ENCODE data around the gene PACSIN1.

PACSIN1 gene, protein sequence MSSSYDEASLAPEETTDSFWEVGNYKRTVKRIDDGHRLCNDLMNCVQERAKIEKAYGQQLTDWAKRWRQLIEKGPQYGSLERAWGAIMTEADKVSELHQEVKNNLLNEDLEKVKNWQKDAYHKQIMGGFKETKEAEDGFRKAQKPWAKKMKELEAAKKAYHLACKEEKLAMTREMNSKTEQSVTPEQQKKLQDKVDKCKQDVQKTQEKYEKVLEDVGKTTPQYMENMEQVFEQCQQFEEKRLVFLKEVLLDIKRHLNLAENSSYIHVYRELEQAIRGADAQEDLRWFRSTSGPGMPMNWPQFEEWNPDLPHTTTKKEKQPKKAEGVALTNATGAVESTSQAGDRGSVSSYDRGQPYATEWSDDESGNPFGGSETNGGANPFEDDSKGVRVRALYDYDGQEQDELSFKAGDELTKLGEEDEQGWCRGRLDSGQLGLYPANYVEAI

DNA sequence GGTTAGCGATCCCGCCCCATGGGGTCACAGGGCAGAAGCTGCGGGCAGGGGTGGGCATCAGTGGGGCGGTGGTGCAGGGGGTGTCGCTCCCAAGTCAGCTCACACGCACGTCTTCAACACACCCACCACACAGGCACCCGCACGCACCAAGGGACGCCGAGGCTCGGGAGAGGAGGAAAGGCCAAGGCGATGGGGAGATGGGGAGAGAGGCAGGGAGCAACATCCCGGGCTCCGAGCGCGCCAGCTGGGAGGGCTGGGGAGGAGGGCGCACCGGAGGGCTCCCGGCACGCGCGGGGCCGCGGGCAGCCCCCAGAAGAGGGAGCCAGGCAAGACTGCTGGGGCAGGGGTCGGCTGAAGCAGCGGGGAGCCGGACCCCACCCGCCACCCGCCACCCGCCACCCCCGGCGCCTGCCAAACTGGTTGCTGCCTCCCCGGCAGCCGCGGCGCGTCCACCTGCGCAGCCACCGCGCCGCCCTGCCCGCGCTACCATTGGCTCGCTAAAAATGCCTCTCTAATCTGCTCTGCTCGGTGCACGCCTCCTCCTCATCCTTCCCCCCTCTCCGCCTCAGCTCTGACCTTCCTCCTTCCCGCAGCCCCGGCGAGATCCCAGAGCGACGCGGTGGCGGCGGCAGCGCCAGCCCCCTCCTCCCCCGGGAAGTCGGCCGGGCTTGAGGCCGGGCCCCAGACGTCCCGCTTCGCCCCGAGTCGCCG, at the start of gene PACSIN1:
Gene PACSIN1 (plus strand): TSS at position 546 of the 711 bp plus-strand sequence. CDS start 60,230 bp downstream, outside the sequence.
- H3K9me3 Mint-ChIP-seq (ENCODE audit: low read depth), result no peaks in the 10 kb centered on the region
- H3K4me1 Mint-ChIP-seq (ENCODE audit: low read depth), result peaks cover 6% of the 10 kb centered on the region
- H3K27ac Mint-ChIP-seq, result no peak within 1 kb of the TSS
- H3K36me3 Mint-ChIP-seq, result no peaks in the 10 kb centered on the region
- H3K4me3 Mint-ChIP-seq, result peak within 1 kb of the TSS; percentile 63
- peaks cover 18% of the 10 kb centered on the region for H3K27me3 Mint-ChIP-seq

GRCh38 chr6:34416877-34417371, 49.0 kb upstream of the PACSIN1 start:
- Mint-ChIP-seq H3K27ac (peak overlapping the region; percentile 68), H3K36me3 (peaks cover 9% of the 10 kb centered on the region), H3K27me3 (no peaks in the 10 kb centered on the region), H3K4me1 (ENCODE audit: low read depth) (peaks cover 26% of the 10 kb centered on the region), H3K4me3 (peak overlapping the region; percentile 6), H3K9me3 (ENCODE audit: low read depth) (no peaks in the 10 kb centered on the region)

- no peaks in the 10 kb centered on the region for H3K9me3 Mint-ChIP-seq (ENCODE audit: low read depth)
- H3K36me3 Mint-ChIP-seq, result peaks cover 11% of the 10 kb centered on the region
- H3K4me1 Mint-ChIP-seq (ENCODE audit: low read depth), result peaks cover 31% of the 10 kb centered on the region
- no peaks in the 10 kb centered on the region for H3K27me3 Mint-ChIP-seq
- peak overlapping the region; percentile 47 for H3K27ac Mint-ChIP-seq
- H3K4me3 Mint-ChIP-seq, result peak overlapping the region; percentile 32
Observed at GRCh38 chr6:34418367-34418766, 47.5 kb upstream of the PACSIN1 start.

DNA sequence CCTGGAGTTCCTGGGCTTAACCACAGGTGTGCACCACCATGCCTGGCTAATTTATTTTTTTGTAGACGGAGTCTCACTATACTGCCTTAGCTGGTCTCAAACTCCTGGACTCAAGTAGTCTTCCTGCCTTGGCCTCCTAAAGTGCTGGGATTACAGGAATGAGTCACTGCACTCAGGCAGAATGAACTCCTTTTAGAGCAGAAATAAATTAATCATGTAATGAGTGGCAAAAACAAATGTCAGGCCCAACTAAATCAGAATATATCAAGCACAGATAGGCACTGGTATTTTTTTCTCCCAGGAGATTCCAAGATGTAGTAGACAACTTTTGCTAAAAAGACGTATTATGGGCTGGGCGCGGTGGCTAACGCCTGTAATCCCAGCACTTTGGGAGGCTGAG, 42.6 kb upstream of the PACSIN1 start:
- H3K36me3 Mint-ChIP-seq, result peaks cover 16% of the 10 kb centered on the region
- H3K9me3 Mint-ChIP-seq (ENCODE audit: low read depth), result no peaks in the 10 kb centered on the region
- peak overlapping the region; percentile 100 for H3K27ac Mint-ChIP-seq
- H3K4me1 Mint-ChIP-seq (ENCODE audit: low read depth), result peaks cover 37% of the 10 kb centered on the region
- no peaks in the 10 kb centered on the region for H3K27me3 Mint-ChIP-seq
- peak overlapping the region; percentile 98 for H3K4me3 Mint-ChIP-seq

DNA sequence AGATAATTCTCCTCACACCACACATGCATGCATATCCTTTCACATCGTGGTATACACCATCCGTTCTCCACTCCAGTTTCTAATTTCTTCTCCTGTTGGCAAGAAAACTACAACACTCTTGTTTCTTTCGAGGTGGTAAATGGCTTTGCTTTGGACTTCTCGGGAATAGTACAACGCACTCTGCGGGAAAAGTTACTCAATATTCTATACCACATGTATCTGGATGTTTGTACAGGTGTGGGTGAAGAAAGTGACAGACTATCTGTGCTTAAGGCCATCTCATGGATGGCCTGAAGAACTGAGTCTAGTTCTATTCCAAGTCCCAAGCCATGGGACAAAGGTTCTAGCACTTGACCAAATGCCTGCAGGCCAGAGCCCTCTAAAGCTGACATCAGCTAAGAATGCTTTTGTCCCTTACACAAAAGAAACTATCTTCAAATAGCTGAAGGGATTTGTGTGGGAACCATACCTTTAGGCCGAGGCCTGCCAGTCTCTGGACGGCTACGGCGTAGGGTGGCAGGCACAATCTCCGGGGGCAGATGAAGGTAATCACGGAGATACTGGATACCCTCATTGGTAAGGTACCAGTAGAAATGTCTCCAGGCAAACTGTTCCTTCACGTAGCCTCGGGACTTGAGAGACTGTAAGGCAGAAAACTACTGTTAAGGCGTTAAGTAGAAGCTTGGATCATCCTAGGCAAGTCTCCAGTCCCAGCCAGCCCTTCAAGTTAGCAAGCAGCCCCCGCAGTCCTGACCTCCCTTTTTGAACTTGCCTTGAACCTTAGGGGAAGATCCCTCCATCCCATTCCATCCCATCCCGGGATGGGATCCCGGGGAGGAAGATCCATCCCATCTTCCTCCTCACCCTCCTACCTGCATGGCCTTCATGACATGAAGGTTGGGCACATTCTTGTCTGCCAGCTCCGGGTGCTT, 41.4 kb upstream of the PACSIN1 start:
- H3K36me3 Mint-ChIP-seq, result peaks cover 14% of the 10 kb centered on the region
- no peaks in the 10 kb centered on the region for H3K9me3 Mint-ChIP-seq (ENCODE audit: low read depth)
- peak overlapping the region; percentile 98 for H3K4me3 Mint-ChIP-seq
- H3K27me3 Mint-ChIP-seq, result no peaks in the 10 kb centered on the region
- peak overlapping the region; percentile 100 for H3K27ac Mint-ChIP-seq
- peaks cover 33% of the 10 kb centered on the region for H3K4me1 Mint-ChIP-seq (ENCODE audit: low read depth)

DNA sequence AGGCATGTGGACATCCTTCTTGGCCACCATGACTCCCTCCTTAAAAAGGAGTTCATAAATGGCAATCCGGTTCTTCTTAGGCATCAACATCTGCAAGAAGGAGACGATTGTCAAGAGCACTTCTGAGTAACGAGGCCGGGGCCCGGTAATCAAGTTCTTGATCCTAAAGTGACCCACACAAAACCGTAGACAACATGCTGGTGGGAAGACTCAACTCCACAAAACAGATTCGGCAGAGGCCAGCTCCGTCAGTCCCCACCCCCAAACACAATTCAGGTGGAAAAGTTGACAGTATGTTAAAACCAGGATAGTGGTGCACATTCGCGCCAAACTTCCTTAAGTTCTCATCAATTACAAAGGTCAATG, 40.8 kb upstream of the PACSIN1 start:
- H3K27ac Mint-ChIP-seq, result peak overlapping the region; percentile 100
- H3K27me3 Mint-ChIP-seq, result no peaks in the 10 kb centered on the region
- peaks cover 12% of the 10 kb centered on the region for H3K36me3 Mint-ChIP-seq
- H3K4me1 Mint-ChIP-seq (ENCODE audit: low read depth), result peaks cover 31% of the 10 kb centered on the region
- peak overlapping the region; percentile 98 for H3K4me3 Mint-ChIP-seq
- no peaks in the 10 kb centered on the region for H3K9me3 Mint-ChIP-seq (ENCODE audit: low read depth)

- Mint-ChIP-seq H3K4me1 (ENCODE audit: low read depth) (peaks cover 31% of the 10 kb centered on the region), H3K27me3 (no peaks in the 10 kb centered on the region), H3K9me3 (ENCODE audit: low read depth) (no peaks in the 10 kb centered on the region), H3K4me3 (peak within 1 kb of the TSS; percentile 98), H3K36me3 (peaks cover 12% of the 10 kb centered on the region), H3K27ac (peak within 1 kb of the TSS; percentile 100)
Observed at GRCh38 chr6:34425498-34426410, 40.1 kb upstream of the PACSIN1 start, which contains the start of gene RPS10. TSS of gene RPS10 (minus strand) at chr6:34426069. CDS start at chr6:34425221, 848 bp downstream.

DNA sequence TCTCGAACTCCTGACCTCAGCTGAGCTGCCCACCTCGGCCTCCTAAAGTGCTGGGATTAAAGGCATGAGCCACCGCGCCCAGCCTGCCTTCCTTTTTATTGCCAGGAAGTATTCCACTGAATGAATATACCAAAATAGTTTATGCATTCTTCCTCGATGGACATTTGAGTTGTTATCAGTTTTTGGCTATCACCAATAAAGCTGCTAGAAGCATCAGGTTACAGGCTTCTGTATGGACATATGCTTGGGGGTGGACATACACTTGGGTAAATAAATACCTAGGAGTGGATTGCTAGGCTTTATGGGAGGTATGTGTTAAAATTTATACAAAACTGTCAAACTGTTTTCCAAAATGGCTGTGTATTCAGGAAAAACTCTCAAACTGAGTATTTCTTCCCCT, 30.0 kb upstream of the PACSIN1 start:
- H3K4me3 Mint-ChIP-seq, result no peak overlapping the region
- H3K4me1 Mint-ChIP-seq (ENCODE audit: low read depth), result no peaks in the 10 kb centered on the region
- no peak overlapping the region for H3K27ac Mint-ChIP-seq
- H3K36me3 Mint-ChIP-seq, result no peaks in the 10 kb centered on the region
- no peaks in the 10 kb centered on the region for H3K27me3 Mint-ChIP-seq
- H3K9me3 Mint-ChIP-seq (ENCODE audit: low read depth), result no peaks in the 10 kb centered on the region

DNA sequence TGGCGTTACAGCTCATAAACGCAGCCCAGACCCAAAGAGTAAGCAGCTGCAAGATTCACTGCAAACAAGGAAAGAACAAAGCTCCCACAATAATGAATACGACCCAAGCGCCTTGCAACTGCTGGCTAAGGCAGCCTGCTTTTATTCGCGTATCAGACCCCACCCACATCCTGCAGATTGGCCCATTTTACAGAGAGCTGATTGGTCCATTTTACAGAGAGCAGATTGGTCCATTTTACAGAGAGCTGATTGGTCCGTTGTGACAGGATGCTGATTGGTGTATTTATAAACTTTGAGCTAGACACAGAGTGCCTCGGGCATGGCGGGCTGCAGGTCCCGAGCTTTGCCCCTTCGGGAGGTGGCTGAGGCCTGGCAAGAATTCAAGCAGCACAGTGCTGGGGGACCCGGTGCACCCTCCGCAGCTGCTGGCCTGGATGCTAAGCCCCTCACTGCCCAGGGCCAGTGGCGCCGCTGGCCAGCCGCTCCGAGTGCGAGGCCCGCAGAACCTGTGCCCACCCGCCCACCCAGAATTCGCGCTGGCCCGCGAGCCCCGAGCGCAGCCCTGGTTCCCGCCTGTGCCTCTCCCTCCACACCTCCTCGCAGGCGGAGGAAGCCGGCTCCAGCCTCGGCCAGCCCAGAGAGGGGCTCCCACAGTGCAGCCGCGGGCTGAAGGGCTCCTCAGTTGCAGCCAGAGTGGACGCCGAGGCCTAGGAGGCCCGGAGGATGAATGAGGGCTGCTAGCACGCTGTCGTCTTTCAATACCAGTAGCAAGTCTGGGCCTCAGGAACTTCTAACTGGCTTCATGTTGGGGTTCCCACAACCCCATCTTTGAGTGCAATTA, 28.9 kb upstream of the PACSIN1 start:
- no peak overlapping the region for H3K27ac Mint-ChIP-seq
- H3K9me3 Mint-ChIP-seq (ENCODE audit: low read depth), result no peaks in the 10 kb centered on the region
- no peak overlapping the region for H3K4me3 Mint-ChIP-seq
- H3K36me3 Mint-ChIP-seq, result no peaks in the 10 kb centered on the region
- no peaks in the 10 kb centered on the region for H3K4me1 Mint-ChIP-seq (ENCODE audit: low read depth)
- no peaks in the 10 kb centered on the region for H3K27me3 Mint-ChIP-seq

GRCh38 chr6:34437644-34437970, 28.3 kb upstream of the PACSIN1 start:
- Mint-ChIP-seq H3K27me3 (no peaks in the 10 kb centered on the region), H3K9me3 (ENCODE audit: low read depth) (no peaks in the 10 kb centered on the region), H3K4me3 (no peak overlapping the region), H3K27ac (no peak overlapping the region), H3K36me3 (no peaks in the 10 kb centered on the region), H3K4me1 (ENCODE audit: low read depth) (no peaks in the 10 kb centered on the region)

DNA sequence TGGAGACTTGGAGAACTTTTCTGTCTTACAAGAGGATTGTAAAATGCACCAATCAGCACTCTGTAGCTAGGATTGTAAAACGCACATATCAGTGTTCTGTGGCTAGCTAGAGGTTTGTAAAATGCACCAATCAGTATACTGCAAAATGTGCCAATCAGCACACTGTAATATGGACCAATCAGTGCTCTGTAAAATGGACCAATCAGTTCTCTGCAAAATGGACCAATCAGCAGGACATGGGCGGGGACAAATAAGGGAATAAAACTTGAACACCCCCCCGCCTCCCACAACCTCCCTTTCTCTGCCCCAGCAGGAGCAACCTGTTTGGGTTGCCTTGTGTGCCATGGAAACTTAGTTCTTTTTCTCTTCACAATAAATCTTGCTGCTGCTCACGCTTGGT, 27.2 kb upstream of the PACSIN1 start:
- Mint-ChIP-seq H3K36me3 (no peaks in the 10 kb centered on the region), H3K27me3 (no peaks in the 10 kb centered on the region), H3K27ac (no peak overlapping the region), H3K9me3 (ENCODE audit: low read depth) (no peaks in the 10 kb centered on the region), H3K4me1 (ENCODE audit: low read depth) (no peaks in the 10 kb centered on the region), H3K4me3 (no peak overlapping the region)

DNA sequence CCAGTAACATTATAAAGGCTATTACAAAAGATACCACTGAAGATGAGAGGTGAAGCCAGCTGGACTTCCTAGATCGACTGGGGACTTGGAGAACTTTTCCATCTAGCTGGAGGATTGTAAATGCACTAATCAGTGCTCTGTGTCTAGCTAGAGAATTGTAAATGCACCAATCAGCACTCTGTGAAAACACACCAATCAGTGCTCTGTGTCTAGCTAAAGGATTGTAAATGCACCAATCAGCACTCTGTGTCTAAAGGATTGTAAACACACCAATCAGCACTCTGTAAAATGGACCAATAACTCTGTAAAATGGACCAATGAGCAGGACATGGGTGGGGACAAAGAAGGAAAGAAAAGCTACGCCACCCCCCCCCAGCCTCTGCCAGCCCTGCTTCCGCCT, 26.4 kb upstream of the PACSIN1 start:
- no peaks in the 10 kb centered on the region for H3K27me3 Mint-ChIP-seq
- no peaks in the 10 kb centered on the region for H3K4me1 Mint-ChIP-seq (ENCODE audit: low read depth)
- no peaks in the 10 kb centered on the region for H3K36me3 Mint-ChIP-seq
- no peaks in the 10 kb centered on the region for H3K9me3 Mint-ChIP-seq (ENCODE audit: low read depth)
- no peak overlapping the region for H3K4me3 Mint-ChIP-seq
- no peak overlapping the region for H3K27ac Mint-ChIP-seq

GRCh38 chr6:34441526-34441925, 24.4 kb upstream of the PACSIN1 start:
- Mint-ChIP-seq H3K27ac (no peak overlapping the region), H3K4me1 (ENCODE audit: low read depth) (no peaks in the 10 kb centered on the region), H3K27me3 (no peaks in the 10 kb centered on the region), H3K36me3 (no peaks in the 10 kb centered on the region), H3K4me3 (no peak overlapping the region), H3K9me3 (ENCODE audit: low read depth) (no peaks in the 10 kb centered on the region)

All from activated naive CD8-positive, alpha-beta T cell (primary cell).